HEK293T (cell line): ENCODE measurements around the gene GARIN5A.

Experiments used
- CTCF ChIA-PET: fragments of 350-600 bp; formaldehyde crosslinking; extraction: SDS; loops from one replicate; lab custom pipeline; 2021; ENCODE audit warnings: antibody characterized with exemption, inconsistent platforms; lab: Yijun Ruan, JAX
- POLR2A ChIA-PET: fragments of 350-600 bp; formaldehyde crosslinking; extraction: SDS; loops from one replicate; lab custom pipeline; 2020; ENCODE audit warnings: antibody characterized with exemption, inconsistent platforms; lab: Yijun Ruan, JAX
- DNase-seq: peaks from one replicate; pipeline ENCODE4 v3.0.0; 2012; ENCODE audit warnings: mixed read lengths; ENCODE audit errors: extremely low spot score
- ARNT ChIP-seq: fragments of 450-650 bp; IDR thresholded peaks from 2 replicates; pipeline ENCODE4 v1.6.1; 2017; ENCODE audit warnings: mild to moderate bottlenecking
- BHLHE40 ChIP-seq: fragments of 450-650 bp; IDR thresholded peaks from 2 replicates; pipeline ENCODE4 v1.6.1; 2016; ENCODE audit warnings: mild to moderate bottlenecking, moderate library complexity, borderline replicate concordance
- CTBP1 ChIP-seq: fragments of 450-650 bp; IDR thresholded peaks from 2 replicates; pipeline ENCODE4 v1.6.1; 2016; ENCODE audit warnings: borderline replicate concordance
- ELF4 ChIP-seq: fragments of 450-650 bp; IDR thresholded peaks from 2 replicates; pipeline ENCODE4 v1.6.1; 2017; ENCODE audit warnings: antibody characterized with exemption
- FOXA1 ChIP-seq: fragments of 450-650 bp; IDR thresholded peaks from 2 replicates; pipeline ENCODE4 v1.6.1; 2016; ENCODE audit warnings: mild to moderate bottlenecking
- FOXK2 ChIP-seq: fragments of 450-650 bp; IDR thresholded peaks from 2 replicates; pipeline ENCODE4 v1.6.1; 2016; ENCODE audit warnings: mild to moderate bottlenecking
- FOXM1 ChIP-seq: fragments of 450-650 bp; IDR thresholded peaks from 2 replicates; pipeline ENCODE4 v1.6.1; 2017; ENCODE audit warnings: mild to moderate bottlenecking, borderline replicate concordance
- HDGF ChIP-seq: fragments of 450-650 bp; IDR thresholded peaks from 2 replicates; pipeline ENCODE4 v1.6.1; 2017; ENCODE audit warnings: antibody characterized with exemption, borderline replicate concordance
- L3MBTL2 ChIP-seq: fragments of 450-650 bp; conservative IDR thresholded peaks from 2 replicates; pipeline ENCODE4 v1.6.1; 2016; ENCODE audit warnings: mild to moderate bottlenecking
- LEF1 ChIP-seq: fragments of 450-650 bp; IDR thresholded peaks from 2 replicates; pipeline ENCODE4 v1.6.1; 2017; ENCODE audit warnings: mild to moderate bottlenecking, borderline replicate concordance
- NFRKB ChIP-seq: fragments of 450-650 bp; IDR thresholded peaks from 2 replicates; pipeline ENCODE4 v1.6.1; 2016; ENCODE audit warnings: mild to moderate bottlenecking, moderate library complexity
- PKNOX1 ChIP-seq: fragments of 450-650 bp; IDR thresholded peaks from 2 replicates; pipeline ENCODE4 v1.6.1; 2016
- SP1 ChIP-seq: fragments of 450-650 bp; IDR thresholded peaks from 2 replicates; pipeline ENCODE4 v1.6.1; 2017
- SUZ12 ChIP-seq: fragments of 450-650 bp; IDR thresholded peaks from 2 replicates; pipeline ENCODE4 v1.6.1; 2016; ENCODE audit warnings: mild to moderate bottlenecking
- TARDBP ChIP-seq: fragments of 450-650 bp; IDR thresholded peaks from 2 replicates; pipeline ENCODE4 v1.6.1; 2016
- ZNF384 ChIP-seq: fragments of 450-650 bp; IDR thresholded peaks from 2 replicates; pipeline ENCODE4 v1.6.1; 2016

GARIN5A gene

GRCh38 chr19:50435627-50436026 is 41.0 kb downstream of the GARIN5A start:
- CTCF ChIA-PET = no interaction called here
- no peak for TF ChIP-seq NFRKB
- POLR2A ChIA-PET = interaction anchor here (1.0 kb wide), 1 partner anchor 60 kb away, joined by 4 read pairs; the partner anchor contains the start of gene NR1H2
- DNase-seq = no peak

- TF ChIP-seq L3MBTL2 = no peak
- TF ChIP-seq FOXK2 = no peak
- no peak for TF ChIP-seq SUZ12
- no peak for TF ChIP-seq FOXM1
- no peak for TF ChIP-seq ARNT
- no peak for TF ChIP-seq HDGF
- no peak for DNase-seq
- CTCF ChIA-PET = no interaction called here
- POLR2A ChIA-PET = no interaction called here
Observed at GRCh38 chr19:50435221-50435620, 41.4 kb downstream of the GARIN5A start.

- ChIA-PET POLR2A (no interaction called here), CTCF (no interaction called here)
- DNase-seq = no peak
- TF ChIP-seq PKNOX1 (no peak), L3MBTL2 (no peak), ARNT (no peak), LEF1 (no peak), FOXA1 (no peak), TARDBP (no peak)
Observed at GRCh38 chr19:50434525-50434924, 42.1 kb downstream of the GARIN5A start.

- ChIA-PET CTCF (no interaction called here), POLR2A (no interaction called here)
- no peak for TF ChIP-seq SP1
- DNase-seq = no peak
Observed at GRCh38 chr19:50433201-50434180, 43.2 kb downstream of the GARIN5A start.

GRCh38 chr19:50432221-50433028 is 44.2 kb downstream of the GARIN5A start, which contains the start of gene MYBPC2:
Gene MYBPC2, plus strand, starts transcription at chr19:50432892. Its CDS starts 62 bp downstream, at chr19:50432954.
- TF ChIP-seq ELF4 (no peak), ARNT (no peak)
- POLR2A ChIA-PET = interaction anchor here (1.1 kb wide), 1 partner anchor 56 kb away, joined by 4 read pairs; the partner anchor contains the start of gene NR1H2
- peak; percentile 42 for DNase-seq
- CTCF ChIA-PET = no interaction called here

GRCh38 chr19:50431343-50432220 is 45.1 kb downstream of the GARIN5A start:
- DNase-seq = peak; percentile 95
- TF ChIP-seq L3MBTL2 (peak; percentile 57; the same call in 1 of the 2 replicates), FOXA1 (no peak)
- ChIA-PET CTCF (no interaction called here), POLR2A (interaction anchor here (0.8 to 1.1 kb wide), 2 partner anchors 56 to 61 kb away, joined by 3 to 4 read pairs; partner anchors contain the start of gene NR1H2)

GRCh38 chr19:50430888-50431342 is 45.7 kb downstream of the GARIN5A start:
- ChIA-PET CTCF (no interaction called here), POLR2A (interaction anchor here (0.8 kb wide), 1 partner anchor 61 kb away, joined by 3 read pairs; no protein-coding TSS in a partner anchor)
- TF ChIP-seq TARDBP (no peak), L3MBTL2 (no peak)
- DNase-seq = no peak

- POLR2A ChIA-PET = interaction anchor here (0.9 to 1.3 kb wide), 3 partner anchors 11 to 53 kb away, joined by 3 to 4 read pairs (median 3); partner anchors contain the start of genes NR1H2 and POLD1
- CTCF ChIA-PET = no interaction called here
Observed at GRCh38 chr19:50428772-50429463, 47.7 kb downstream of the GARIN5A start.

More at GRCh38 chr19:50428772-50429463, 47.7 kb downstream of the GARIN5A start:
- no peak for TF ChIP-seq NFRKB
- no peak for TF ChIP-seq FOXA1
- no peak for TF ChIP-seq PKNOX1
- no peak for TF ChIP-seq L3MBTL2
- no peak for TF ChIP-seq HDGF
- no peak for TF ChIP-seq SP1
- no peak for TF ChIP-seq FOXK2
- no peak for TF ChIP-seq BHLHE40
- TF ChIP-seq ZNF384 = no peak
- TF ChIP-seq FOXM1 = no peak
- no peak for TF ChIP-seq LEF1
- TF ChIP-seq SUZ12 = no peak
- TF ChIP-seq ARNT = no peak
- TF ChIP-seq CTBP1 = no peak
- no peak for TF ChIP-seq ELF4
- DNase-seq = no peak
